Hematopoietic multipotent progenitor cell treated with erythropoietin and hydrocortisone succinate and interleukin-3 and kit ligand, for 6 days (in vitro differentiated cells): ENCODE results near the gene TCHP.

Experiments
- DNase-seq: peaks from one replicate; pipeline ENCODE4 v3.0.0-alpha.2; 2015

Gene TCHP

DNA sequence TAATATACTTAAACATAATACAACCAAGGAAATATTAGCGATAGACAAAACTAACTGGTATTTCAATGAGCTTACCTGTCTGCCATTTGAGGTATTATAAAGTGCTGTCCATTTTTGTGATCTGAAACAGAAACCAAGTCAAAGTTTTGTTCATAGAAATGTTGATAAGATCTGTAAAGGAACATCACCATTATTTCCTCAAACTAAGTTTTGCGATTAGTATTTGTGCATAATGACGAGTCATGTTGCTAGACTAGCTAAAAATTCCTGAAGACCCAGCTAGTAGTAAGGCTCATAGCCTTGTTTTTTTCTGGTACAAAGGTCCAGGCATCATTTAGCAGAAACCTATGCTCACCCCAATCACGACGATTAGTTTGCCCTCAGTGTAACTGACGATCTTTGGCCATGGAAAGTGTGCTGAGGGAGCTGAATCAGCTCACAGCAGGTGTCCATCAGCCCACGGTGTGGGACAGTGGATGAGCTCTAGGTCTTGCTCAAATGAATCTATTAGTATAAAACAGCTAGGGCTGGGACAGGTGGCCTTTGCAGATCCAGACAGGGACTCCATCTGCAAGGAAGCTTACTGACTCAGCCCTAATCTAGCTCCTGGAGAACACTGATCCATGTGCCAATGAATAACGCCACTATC, 67.4 kb downstream of the TCHP start:
- no peak for DNase-seq
